Renal cortex interstitium (tissue), 11 donors: ENCODE results near the gene CCDC117. TPM values are rescaled to one million over a fixed set of nuclear protein-coding genes. Genes with fewer than 3 reads are reported as not detected.
"Not testable (repeated sequence)": the region's sequence is repeated elsewhere in the genome, so short reads cannot be mapped to it uniquely, and the experiment has no call there.

Experiments
- DNase-seq, 11 donors: peaks; one replicate each; pipeline ENCODE4 v3.0.0-alpha.2; 2013; ENCODE audit warnings: low read depth in 9 of 11, low spot score in 4 of 11; ENCODE audit errors: extremely low read depth in 1 of 11
- polyA plus RNA-seq, 3 donors: library from polyadenylated mRNA; unstranded; fragments of 120-200 nt; gene quantifications; one replicate each; pipeline ENCODE4 v1.2.1, GENCODE V29; 2013; ENCODE audit not compliant: insufficient read length in 3 of 3

The CCDC117 gene
- polyA plus RNA-seq, 3 donors = 31.2 to 43.1 (median 40.3) TPM

GRCh38 chr22:28817919-28818859, 45.7 kb downstream of the CCDC117 start:
- peak in 7 of 11 donors; percentile 53 to 85 (median 64) for DNase-seq

- DNase-seq = no peak
Measured at GRCh38 chr22:28819253-28820096, 47.0 kb downstream of the CCDC117 start.

GRCh38 chr22:28820885-28821284, 48.4 kb downstream of the CCDC117 start:
- no peak for DNase-seq

- no peak for DNase-seq
Measured at GRCh38 chr22:28821452-28821851, 49.0 kb downstream of the CCDC117 start.

- DNase-seq = peak in 2 of 11 donors; percentile 42 to 52
Measured at GRCh38 chr22:28822930-28823551, 50.5 kb downstream of the CCDC117 start.

GRCh38 chr22:28824455-28824854, 52.0 kb downstream of the CCDC117 start:
- DNase-seq = not testable (repeated sequence)

GRCh38 chr22:28826430-28826829, 53.9 kb downstream of the CCDC117 start:
- not testable (repeated sequence) for DNase-seq

- DNase-seq = no peak
Measured at GRCh38 chr22:28826921-28827320, 54.4 kb downstream of the CCDC117 start.

- DNase-seq = peak in 9 of 11 donors; percentile 38 to 76 (median 66)
Measured at GRCh38 chr22:28829358-28830181, 57.1 kb downstream of the CCDC117 start.

- no peak for DNase-seq
Measured at GRCh38 chr22:28830441-28830840, 57.9 kb downstream of the CCDC117 start.

- DNase-seq = no peak
Measured at GRCh38 chr22:28831140-28832072, 58.9 kb downstream of the CCDC117 start.

GRCh38 chr22:28832731-28833130, 60.2 kb downstream of the CCDC117 start:
- DNase-seq = no peak

GRCh38 chr22:28833276-28833923, 60.9 kb downstream of the CCDC117 start:
- no peak for DNase-seq

- DNase-seq = no peak
Measured at GRCh38 chr22:28835630-28836189, 63.2 kb downstream of the CCDC117 start.

- DNase-seq = no peak
Measured at GRCh38 chr22:28837640-28838039, 65.1 kb downstream of the CCDC117 start.
